ENCODE measurements around the gene SDC4.
"Not testable (repeated sequence)": the region's sequence is repeated elsewhere in the genome, so short reads cannot be mapped to it uniquely, and the experiment has no call there.

SDC4 gene

DNA sequence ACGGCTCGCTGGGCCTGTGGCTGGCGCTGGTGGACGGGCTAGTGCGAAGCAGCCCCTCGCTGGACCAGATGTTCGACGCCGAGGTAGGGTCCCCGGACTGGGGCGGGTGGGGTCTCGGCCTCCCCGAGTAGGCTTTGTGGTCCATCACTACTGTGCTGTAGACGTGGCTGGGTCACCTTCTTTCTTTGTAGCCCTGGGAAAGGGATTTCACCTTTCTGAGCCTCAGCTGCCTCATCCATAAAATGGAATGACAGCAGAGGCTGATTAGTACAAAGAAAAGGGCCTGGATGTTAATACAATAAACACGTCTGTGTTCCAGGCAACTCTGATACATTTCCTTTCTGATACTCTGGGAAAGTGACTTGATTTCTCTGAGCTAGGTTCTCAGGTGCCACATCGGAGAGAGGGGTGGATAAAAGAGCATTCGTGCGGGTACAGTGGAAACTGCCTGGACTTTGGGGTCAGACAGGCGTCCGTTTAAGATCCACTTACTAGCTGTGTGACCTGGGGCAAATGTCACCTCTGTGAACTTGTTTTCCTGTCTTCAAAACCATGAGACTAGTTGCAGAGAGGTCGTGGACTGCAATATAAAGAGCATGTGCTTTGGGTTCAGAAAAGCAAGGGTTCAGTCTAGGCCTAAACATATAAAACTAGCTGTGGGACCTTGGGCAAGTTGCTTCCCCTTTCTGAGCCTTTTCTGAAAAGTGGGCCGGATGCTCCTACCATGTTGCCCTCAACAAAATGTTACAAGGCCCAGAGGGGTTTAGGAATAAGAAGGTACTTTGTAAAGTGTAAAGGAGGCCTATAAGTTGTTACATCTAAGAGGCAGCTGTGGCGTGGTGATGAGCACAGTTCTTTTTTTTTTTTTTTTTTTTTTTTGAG lies 15.6 kb upstream of the SDC4 start:
- no peak for DNase-seq (ENCODE audit: low read depth)

DNA sequence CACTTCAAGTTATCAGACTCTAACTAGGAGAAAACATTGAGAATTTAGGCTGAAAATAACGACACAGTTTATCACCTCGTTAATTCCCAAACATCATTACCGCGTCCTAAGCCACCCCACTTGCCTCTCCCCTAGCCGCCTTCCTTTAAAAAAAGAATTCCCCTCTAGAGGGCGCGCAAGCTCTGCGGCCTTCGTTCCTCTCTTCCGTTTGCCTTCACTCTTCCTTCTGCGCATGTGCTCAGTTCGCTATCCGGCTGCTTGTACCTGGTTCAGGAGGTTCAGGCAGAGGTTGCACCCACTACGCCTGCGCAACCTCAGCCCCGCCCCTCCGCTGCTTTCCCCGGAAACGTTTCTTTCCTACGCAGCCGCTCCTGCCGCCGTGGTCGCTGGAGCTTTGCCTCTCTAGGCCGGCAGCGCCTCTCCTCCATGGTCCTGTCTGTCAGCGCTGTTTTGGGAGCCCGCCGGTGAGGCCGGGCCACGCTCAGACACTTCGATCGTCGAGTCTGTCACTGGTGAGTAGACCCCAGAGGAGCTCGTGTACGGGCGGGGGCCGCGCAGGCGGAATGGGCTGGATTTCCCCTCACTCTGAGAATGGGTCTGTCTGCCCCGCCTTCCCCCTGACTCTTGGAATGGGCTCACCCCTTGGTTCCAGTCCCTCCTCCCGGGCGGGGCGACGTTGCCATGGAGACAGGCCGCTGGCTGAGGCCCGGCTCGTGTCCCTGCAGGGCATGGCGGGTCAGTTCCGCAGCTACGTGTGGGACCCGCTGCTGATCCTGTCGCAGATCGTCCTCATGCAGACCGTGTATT lies 14.8 kb upstream of the SDC4 start, which contains the start of gene SYS1:
SYS1 (plus strand) TSS at position 353 of the 807 bp plus-strand sequence; CDS start at position 729, 376 bp downstream.
- DNase-seq (ENCODE audit: low read depth): peak; percentile 96

DNA sequence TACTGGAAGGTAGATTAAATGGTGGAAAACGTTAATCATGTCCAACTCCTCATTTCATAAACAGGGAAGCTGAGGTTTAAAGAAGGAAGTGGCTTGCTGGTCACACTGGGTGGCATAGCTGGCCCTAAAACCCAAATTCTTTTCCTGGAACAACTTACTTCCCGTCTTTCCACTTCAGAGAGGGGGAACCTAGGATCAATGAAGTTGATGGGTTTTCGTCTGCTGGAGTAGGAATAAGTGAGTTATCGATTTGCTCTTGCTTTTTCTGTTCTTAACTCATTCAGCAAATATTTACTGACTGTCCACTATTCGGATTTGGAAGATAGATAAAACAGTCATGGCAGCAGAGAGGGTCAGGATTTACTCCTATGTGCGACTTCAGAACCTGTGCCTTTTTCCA lies 13.6 kb upstream of the SDC4 start:
- DNase-seq (ENCODE audit: low read depth): no peak

DNA sequence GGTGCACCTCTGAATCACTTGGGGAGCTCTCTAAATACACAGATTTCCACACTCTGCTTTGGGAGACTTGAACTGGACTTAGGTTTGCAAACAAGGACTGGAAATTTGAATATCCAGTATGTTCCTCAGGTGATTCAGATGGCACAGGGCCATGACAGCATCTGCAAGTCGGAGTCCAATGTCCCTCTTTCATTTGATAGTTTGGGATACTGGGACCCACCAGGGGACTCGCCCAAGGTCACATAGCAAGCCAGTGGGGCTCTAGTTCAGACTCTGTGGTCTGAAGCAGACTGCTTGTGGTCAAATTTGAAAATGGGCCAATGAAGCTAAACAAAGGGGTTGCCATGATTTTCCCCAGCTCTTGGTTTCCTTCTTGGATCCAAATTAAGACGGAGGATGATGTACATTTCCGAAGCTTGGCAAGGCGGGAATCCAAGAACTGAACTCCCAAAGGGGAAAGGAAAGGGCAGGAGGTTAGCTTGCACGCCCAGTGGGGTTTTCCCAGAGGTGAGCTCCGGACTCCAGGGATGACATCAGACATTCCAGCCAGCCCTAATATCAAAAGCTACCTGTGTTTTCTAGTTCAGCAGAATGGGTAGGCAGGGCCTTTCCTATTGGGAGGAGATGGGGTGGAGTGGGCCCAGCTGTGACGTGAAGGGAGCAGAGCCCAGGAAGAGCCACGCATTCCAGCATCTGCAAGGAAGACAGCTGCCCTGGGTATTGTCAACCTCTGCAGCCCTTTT lies 11.4 kb upstream of the SDC4 start:
- DNase-seq (ENCODE audit: low read depth): peak; percentile 81

DNA sequence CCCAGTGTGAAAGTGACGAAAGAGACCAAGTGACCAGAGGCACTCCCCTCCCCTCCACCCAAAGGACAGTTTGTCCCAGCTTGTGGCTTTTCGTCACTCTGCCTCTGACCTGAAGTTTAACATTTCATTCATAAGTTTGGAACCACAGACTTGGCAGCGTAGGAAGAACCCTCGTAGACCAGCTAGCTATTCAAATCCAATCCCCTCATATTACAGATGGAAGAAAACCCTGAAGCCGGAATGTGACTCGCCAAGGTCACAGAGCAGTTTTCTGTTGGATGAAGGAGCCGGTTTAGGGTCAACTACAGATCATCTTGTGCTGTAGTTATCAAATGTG lies 10.8 kb upstream of the SDC4 start:
- DNase-seq (ENCODE audit: low read depth): peak; percentile 56

DNA sequence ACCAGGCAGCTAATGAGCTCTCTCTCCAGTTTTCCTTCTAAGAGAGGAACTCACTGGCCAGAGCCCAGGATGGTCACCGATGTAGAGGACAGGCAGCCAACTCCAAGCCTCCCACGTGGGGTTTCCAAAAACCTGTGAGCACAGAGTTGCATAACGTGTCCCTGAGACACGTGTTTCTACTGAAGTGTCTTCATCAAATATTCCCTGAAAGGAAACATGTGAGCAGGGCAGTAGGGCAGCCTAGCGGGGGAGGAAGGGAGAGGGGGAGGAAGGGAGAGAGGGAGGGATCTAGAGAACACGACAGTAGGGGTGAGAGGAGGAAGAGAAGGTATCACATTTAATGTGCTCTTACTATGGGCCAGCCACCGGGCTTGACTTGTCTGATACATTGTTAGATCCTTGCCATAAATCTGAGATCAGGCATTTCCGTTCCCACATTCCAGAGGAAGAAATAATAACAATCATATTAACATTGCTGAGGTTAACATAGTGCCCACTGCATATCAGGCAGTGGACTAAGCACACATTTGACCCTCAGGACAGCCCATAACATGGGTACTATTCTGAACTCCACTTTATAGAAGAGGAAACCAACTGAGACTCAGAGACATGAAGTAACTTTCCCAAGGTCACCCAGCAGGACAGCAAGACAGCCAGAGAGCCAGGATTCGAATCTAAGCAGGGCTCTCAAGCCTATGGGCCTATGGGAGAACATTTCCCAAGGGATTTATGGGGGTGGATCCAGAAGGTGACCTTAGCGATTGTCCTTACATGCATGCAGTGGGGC lies 10.3 kb upstream of the SDC4 start:
- DNase-seq (ENCODE audit: low read depth): peak; percentile 83

DNA sequence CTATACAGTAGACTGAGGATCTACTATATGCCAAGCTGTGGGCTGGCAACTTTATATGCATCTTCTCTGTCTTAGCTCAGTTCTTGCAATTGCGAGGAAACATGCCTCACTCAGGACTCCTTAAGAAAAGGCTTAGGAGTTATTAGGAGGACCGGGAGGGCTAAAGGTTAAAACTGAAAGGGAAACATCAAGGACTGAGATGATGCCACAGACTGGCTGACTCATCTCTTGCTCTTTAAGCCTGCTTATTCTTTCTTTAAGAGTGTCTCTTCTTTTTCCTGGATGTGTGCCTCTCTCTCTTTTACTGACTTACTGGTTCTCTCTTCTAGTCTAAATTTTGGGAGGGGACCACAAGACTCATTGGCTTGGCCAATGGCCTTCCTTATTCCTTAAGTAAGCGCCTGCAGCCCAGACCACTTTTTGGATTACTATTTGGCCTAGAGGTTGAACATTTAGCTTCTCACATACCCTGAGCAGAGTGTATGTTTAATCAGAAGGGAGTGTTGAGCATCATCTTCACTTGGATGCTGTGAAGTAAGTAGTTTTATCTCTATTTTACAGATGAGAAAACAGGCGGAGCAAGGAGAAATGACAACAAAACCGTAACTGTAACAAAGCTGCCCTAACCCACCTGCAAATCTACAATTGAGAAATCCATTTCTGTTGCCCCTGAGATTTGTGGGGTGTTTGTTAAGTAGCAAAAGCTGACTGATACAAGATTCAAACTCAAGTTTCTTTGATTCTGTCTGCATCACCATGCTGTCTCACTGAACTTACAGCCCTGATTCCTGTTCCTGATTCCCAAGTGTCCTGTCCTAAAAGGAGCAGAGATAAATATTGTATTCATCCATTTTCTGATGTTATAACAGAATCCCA lies 7.2 kb upstream of the SDC4 start:
- peak; percentile 89 for DNase-seq (ENCODE audit: low read depth)

DNA sequence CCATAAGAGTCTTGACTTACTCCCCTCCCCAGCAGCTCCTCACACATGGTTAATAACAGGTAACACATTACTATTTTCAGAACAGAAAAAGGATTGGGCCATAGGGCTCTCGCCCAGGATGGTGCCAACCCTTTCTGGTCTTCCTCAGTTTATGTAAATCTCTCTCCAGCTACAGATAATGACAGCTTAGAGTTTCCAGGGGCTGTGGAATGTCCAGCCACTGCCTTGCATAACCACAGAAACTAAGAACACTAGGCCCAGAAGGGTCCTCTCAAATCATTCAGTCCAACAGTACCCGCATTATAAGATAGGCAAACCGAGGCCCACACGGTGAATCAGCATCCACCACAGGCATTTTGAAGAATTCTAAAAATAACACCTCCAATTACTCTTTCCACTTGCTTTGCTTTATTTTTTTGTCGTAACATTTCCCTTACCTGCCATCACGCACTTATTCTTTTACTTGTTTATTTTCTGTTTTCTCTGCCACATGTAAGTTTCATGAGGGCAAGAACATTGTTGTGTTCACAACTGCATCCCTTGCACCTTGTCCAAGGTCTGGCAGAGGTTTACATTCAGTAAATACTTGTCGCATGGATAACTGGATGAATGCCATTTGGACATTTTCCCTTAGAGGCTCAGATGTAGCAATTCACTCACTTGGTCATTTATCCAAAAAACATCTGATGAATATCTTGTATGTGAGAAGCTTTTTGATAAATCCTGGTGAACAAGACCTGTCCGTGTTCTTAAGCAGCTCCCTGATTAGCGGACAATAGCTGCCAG lies 6.4 kb upstream of the SDC4 start:
- DNase-seq (ENCODE audit: low read depth): peak; percentile 95

DNA sequence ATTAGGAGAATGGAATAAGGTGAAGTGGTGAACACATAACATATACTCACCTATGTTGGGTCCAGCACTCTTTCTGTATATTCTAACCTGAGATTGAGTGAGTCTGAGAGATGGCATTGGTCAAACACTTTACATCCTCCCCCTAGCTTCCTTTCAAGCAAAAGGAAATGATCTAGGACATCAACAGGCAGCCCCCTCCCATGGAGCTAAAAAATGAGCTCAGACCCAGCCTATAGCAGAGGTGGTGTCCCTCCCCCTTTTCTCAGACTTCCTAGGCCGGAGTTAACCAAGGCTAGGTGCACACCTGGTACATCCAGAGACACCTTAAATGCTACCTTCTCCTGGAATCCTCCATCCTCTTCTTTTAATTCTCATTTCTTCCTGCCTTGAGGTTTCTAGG lies 5.5 kb upstream of the SDC4 start:
- no peak for DNase-seq (ENCODE audit: low read depth)

DNA sequence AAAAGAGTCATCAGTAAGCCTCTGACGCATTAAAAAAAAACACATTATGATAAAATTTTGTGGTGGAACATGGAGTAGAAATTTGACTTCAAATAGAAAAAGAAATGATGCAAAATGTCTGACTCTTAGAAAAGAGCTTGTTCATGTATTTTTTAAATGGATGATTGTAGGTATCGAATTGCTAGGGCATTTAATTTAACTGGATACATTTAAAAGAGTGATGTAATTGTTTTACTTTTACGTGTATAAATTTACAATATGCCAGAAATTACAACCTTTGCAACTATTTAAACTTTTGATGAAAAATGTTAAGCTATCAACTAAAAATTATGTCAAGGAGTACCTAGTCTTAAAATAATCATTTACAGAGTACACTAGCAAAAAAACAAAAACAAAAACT lies 4.5 kb upstream of the SDC4 start:
- DNase-seq (ENCODE audit: low read depth): no peak

DNA sequence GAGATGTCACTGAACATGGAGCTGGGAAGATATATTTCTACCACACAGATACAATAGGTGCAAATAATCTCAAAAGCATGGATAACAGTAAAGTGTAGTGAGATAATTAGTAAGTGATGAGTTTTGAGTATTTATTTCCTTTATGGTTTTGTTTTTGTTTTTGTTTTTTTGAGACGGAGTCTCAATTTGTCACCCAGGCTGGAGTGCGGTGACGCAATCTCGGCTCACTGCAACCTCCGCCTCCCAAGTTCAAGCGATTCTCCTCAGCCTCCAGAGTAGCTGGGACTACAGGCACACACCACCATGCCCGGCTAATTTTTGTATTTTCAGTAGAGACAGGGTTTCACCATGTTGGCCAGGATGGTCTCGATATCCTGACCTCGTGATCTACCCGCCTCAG lies 2.6 kb upstream of the SDC4 start:
- DNase-seq (ENCODE audit: low read depth): not testable (repeated sequence)

DNA sequence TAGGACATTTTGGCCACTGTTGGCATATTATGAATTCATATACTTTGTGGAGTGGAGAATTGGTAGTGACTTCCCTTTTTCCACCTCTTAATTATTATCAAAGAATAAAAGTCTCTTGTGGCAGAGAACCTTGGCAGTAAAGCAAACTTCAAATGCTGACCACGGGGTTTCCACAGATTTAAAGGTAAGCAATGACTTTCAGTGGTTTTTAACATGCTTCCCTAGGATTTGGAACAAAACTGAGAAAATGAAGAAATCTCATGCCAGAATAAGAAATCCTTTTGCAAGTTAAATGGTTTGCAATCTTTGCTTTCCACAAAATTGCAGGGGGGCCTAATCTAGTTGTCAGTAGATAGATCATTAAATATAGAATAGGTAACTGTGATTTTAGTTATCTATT lies 2.0 kb upstream of the SDC4 start:
- no peak for DNase-seq (ENCODE audit: low read depth)

DNA sequence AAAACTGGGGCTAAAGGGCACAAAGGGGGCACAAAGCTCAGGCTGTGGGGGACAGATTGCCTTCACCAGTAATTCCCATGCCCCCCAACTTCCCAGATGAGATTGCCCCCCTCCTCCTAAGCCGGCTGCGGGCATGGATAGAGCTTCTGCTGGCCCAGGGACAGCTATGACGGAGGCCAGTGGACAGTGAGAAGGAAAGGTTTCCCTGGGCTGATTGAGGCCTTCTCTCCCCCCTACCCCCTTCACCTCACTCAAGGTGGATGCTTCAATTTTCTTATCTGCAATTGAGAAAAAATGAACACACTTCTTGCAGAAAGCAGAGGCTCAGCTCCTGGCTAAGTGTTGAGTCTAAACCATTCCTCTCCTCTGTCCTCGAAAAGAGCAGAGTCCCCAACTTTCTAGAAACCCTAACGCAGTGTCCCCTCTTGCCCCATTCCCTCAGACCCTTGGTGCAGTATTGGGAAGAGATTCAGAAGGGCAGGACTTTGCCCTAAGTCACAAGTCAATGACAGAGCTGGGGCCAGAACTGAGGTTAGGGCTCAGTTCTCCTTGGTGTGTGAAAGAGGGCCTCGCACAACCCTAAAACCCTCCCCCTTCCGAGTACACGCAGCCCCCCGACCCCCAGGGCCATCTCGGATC lies 808 bp downstream of the SDC4 start:
- no peak for DNase-seq (ENCODE audit: low read depth)

DNA sequence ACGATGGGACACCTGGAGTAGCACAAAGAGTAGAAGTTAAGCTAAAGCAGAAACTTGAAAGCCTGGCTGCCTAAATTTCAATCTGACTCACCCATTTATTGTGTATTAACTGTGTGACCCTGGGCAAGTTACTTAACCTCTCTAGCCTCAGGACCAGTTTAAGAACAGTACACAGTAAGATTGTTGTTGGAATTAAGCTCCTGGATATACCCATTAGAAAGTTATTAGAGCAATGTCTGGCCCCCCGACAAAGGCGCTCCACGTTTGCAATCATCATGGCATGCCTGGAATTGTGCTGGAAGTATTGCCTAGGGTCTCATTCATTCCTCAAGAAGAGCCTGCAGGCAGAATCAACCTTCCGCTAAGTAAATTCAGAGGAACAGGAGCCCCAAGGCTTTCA lies 1.4 kb downstream of the SDC4 start:
- DNase-seq (ENCODE audit: low read depth): no peak

DNA sequence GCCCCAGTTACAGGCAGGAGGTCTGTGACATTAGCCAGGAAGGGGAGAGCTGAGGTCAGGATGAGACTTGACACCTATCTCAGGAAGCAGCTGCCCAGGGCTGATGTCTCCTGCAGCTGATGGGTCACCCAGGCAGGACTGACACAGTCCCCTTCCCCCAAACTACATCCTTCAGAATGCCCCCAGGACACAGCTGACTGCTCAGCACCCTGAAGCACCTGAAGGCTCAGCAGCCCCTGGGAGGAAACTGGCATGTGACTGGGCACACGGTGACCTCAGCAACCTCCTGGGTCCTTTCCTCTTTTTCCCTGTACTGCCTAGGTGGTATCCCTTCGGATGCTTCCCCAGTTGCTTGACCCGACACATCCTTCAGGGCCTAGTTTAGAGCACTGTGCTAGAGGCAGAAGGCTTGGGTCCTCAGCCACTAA lies 1.9 kb downstream of the SDC4 start:
- DNase-seq (ENCODE audit: low read depth): no peak

DNA sequence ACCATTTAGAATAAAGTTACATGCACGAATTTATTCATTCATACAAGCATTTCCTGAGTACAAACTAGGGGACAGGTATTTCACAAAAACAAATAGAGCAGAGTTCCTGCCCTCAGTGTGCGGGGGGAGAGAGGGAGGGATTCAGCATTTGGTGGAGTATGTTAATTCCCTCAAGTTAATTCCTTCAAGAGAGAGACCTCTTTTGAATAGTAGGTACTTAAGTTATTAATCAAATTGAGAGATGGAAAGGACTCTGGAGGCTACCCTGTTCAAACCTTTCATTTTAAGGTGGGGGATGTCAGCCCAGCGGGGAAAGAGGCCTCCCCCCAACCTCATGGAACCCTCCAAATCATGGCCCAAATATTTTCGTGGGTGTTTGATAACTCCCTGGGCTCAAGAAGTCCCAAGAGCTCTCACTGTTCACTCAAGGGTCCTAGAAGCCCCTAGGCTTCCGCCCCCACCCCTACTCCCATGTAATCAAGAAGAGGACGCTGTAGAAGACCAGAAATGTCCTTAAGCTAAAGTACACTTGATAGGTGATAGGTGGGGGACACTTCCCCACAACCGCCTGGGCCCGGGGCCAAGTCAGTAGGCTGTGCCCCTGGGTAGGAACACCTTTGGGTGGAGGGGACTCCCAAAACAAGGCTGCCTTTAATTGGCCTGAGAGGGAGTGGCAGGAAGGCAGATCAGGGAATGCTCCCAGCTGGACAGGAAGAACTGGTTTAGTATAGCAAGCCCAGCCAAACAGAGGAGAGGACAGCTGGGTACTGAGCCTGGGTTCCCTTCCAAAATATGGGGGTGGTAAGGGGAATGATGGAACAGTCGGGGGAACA lies 2.9 kb downstream of the SDC4 start:
- DNase-seq (ENCODE audit: low read depth): no peak

DNA sequence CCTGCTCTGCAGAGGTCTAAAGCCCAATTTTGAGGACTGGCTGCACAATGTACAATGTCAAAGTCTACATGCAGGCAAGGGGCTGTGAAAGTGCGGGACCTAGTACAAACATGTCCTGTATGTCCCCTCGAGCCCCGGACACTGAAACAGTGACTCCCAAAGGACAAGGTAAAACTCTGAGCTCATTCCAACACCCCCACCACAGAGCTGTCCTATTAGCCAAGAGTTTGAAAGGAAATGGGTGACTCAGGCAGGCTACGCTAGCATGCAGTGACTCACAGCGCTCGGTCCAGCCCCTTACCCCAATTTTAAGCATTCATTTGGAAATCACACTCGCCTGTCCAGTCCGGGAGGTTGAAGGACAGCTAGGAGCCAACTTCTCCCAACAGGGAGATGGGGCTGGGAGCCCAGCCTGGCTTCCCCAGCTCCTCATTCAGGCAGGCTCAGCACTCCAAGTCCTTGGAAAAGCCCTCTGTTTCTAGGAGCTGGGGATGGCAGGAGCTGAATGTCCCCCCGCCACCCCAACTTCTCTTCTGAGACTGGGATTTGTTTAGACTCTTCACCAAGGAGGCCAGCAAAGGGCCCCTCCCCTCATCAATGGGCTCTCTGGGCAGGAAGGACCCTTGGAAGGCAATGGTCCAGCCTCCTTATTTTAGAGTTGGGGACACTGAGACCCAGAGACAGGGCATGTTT lies 3.9 kb downstream of the SDC4 start:
- peak; percentile 88 for DNase-seq (ENCODE audit: low read depth)
